ENCODE measurements around the gene MGAT4C. TPM values are rescaled to one million over a fixed set of nuclear protein-coding genes. Genes with fewer than 3 reads are reported as not detected.
A peak's percentile ranks its signal among the peaks of the same experiment; 100 is the strongest.

MGAT4C gene
- total RNA-seq, 1 donor from 2014 or later, result not detected

DNA sequence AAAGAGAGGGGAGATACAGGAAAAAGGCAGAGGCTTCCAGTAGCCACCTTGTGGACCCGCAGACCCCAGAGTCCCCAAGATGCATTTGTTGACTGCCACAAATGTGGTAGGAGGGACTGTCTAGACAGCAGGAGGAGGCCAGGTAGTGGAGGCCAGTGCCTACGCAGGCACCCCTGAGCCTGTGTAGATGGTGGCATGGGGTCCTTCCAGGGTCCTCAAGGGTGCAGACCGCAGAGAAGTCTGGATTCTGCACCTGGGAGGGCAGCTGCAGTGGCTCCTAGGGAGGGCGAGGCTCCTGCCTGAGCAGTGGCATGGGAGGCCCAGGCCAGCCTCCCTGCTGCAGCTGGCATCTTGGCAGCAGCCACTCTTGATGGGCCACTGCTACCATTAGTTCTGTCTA lies 262.4 kb downstream of the MGAT4C start:
- TF ChIP-seq CTCF (IDR thresholded peaks at IDR 0.05; ENCODE audit: insufficient read depth, low read length, poor library complexity, severe bottlenecking), result no peak
- DNase-seq (ENCODE audit: low read depth), result no peak
- Histone ChIP-seq H3K36me3 (ENCODE audit: control insufficient read depth, insufficient read depth, low read length) (no peaks in the 10 kb centered on the region), H3K4me3 (ENCODE audit: low read depth, low read length) (no peak overlapping the region), H3K27me3 (ENCODE audit: control insufficient read depth, insufficient read depth, low read length) (no peaks in the 10 kb centered on the region)

DNA sequence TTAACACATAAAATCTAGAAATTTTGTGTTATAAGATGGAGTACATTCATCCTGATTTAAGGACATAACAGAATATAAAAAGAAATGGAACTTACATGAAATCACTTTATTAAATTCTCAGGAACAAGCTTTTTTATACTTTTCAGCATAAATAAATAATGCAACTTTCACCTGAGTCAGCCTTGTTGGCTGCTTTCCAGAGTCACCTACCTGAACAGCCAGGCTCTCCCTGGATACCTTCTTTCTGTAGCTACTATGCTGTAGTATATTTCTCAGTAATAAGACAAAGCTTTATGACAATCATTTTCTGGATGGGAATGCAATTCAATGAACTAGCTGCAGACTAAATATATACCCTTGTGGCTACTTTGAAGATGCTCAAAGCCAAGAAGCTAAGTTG lies 270.2 kb downstream of the MGAT4C start:
- Histone ChIP-seq H3K4me3 (ENCODE audit: low read depth, low read length) (no peak overlapping the region), H3K27me3 (ENCODE audit: control insufficient read depth, insufficient read depth, low read length) (no peaks in the 10 kb centered on the region), H3K36me3 (ENCODE audit: control insufficient read depth, insufficient read depth, low read length) (no peaks in the 10 kb centered on the region)
- no peak for TF ChIP-seq CTCF (IDR thresholded peaks at IDR 0.05; ENCODE audit: insufficient read depth, low read length, poor library complexity, severe bottlenecking)
- no peak for DNase-seq (ENCODE audit: low read depth)

GRCh38 chr12:85983601-85984000 lies 272.6 kb downstream of the MGAT4C start:
- Histone ChIP-seq H3K4me3 (ENCODE audit: low read depth, low read length) (no peak overlapping the region), H3K27me3 (ENCODE audit: control insufficient read depth, insufficient read depth, low read length) (no peaks in the 10 kb centered on the region), H3K36me3 (ENCODE audit: control insufficient read depth, insufficient read depth, low read length) (no peaks in the 10 kb centered on the region)
- DNase-seq (ENCODE audit: low read depth), result no peak
- TF ChIP-seq CTCF (IDR thresholded peaks at IDR 0.05; ENCODE audit: insufficient read depth, low read length, poor library complexity, severe bottlenecking), result no peak

DNA sequence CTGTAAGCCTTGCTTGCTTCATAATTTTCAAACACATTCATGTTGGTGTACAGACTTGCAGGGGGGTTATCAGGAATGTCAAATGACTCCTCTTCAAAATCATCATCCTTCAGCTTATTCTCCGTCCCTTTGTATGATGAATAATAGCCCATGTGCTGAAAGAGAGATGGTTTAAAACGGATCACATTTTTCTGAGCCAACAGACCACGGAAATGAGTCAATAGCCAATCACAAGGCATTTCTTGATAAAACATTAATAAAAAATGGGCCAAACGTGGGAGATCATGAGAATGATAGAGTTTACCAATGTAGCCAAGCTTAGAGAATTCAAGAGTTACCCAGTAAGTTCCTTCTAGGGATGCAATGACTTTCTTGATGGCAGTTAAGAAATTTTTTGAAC lies 276.6 kb downstream of the MGAT4C start:
- DNase-seq (ENCODE audit: low read depth), result peak; percentile 4
- TF ChIP-seq CTCF (IDR thresholded peaks at IDR 0.05; ENCODE audit: insufficient read depth, low read length, poor library complexity, severe bottlenecking), result no peak
- H3K4me3 ChIP-seq (ENCODE audit: low read depth, low read length), result no peak overlapping the region
- no peaks in the 10 kb centered on the region for H3K27me3 ChIP-seq (ENCODE audit: control insufficient read depth, insufficient read depth, low read length)
- no peaks in the 10 kb centered on the region for H3K36me3 ChIP-seq (ENCODE audit: control insufficient read depth, insufficient read depth, low read length)

- no peak for DNase-seq (ENCODE audit: low read depth)
- H3K36me3 ChIP-seq (ENCODE audit: control insufficient read depth, insufficient read depth, low read length), result no peaks in the 10 kb centered on the region
- no peak for TF ChIP-seq CTCF (IDR thresholded peaks at IDR 0.05; ENCODE audit: insufficient read depth, low read length, poor library complexity, severe bottlenecking)
- H3K27me3 ChIP-seq (ENCODE audit: control insufficient read depth, insufficient read depth, low read length), result no peaks in the 10 kb centered on the region
- no peak overlapping the region for H3K4me3 ChIP-seq (ENCODE audit: low read depth, low read length)
These were observed 280.5 kb downstream of the MGAT4C start for GRCh38 chr12:85975716-85976115.

GRCh38 chr12:85971800-85972199 lies 284.4 kb downstream of the MGAT4C start:
- Histone ChIP-seq H3K4me3 (ENCODE audit: low read depth, low read length) (no peak overlapping the region), H3K36me3 (ENCODE audit: control insufficient read depth, insufficient read depth, low read length) (no peaks in the 10 kb centered on the region), H3K27me3 (ENCODE audit: control insufficient read depth, insufficient read depth, low read length) (no peaks in the 10 kb centered on the region)
- TF ChIP-seq CTCF (IDR thresholded peaks at IDR 0.05; ENCODE audit: insufficient read depth, low read length, poor library complexity, severe bottlenecking), result no peak
- DNase-seq (ENCODE audit: low read depth), result no peak

All from kidney epithelial cell (primary cell).